PC-3 (cell line): Measurements from ENCODE around the gene SAMD9L. TPM values are rescaled to one million over a fixed set of nuclear protein-coding genes. Genes with fewer than 3 reads are reported as not detected.

ENCODE experiments used
- ATAC-seq: fragments of 200-7000 bp; cut with Tn5 transposase; 2 replicates; pipeline ENCODE4 v1.9.1; 2020; ENCODE audit warnings: mild to moderate bottlenecking, moderate library complexity
- BruUV-seq: library from RNA; stranded (reverse); fragments of 400-500 nt; replicated peaks from 2 replicates; lab custom pipeline; 2021; lab: Mats Ljungman, UMichigan
- CTCF ChIA-PET: fragments of 300-600 bp; sonication (Branson Sonifier 250); formaldehyde crosslinking; loops from one replicate; lab custom pipeline; 2022; ENCODE audit warnings: antibody characterized with exemption; lab: Charles Lee
- POLR2A ChIA-PET: fragments of 300-600 bp; sonication (Branson Sonifier 250); formaldehyde crosslinking; loops from one replicate; lab custom pipeline; 2022; ENCODE audit warnings: antibody characterized with exemption; ENCODE audit not compliant: unreplicated experiment; lab: Charles Lee
- DNase-seq: peaks from one replicate; pipeline ENCODE4 v3.0.0-alpha.2; 2015
- H2AFZ ChIP-seq: fragments of 300-600 bp; sonication (generic); 2 replicates; pipeline ENCODE4 v1.6.0; 2016; ENCODE audit warnings: antibody characterized with exemption, low read length
- H3F3A ChIP-seq: fragments of 300-600 bp; sonication (generic); one replicate; pipeline ENCODE4 v1.6.0; 2017; ENCODE audit warnings: antibody characterized with exemption, low read length, control low read depth, mild to moderate bottlenecking; ENCODE audit not compliant: unreplicated experiment
- H3K27ac ChIP-seq: fragments of 300-600 bp; sonication (generic); 2 replicates; pipeline ENCODE4 v1.5.1; 2016; ENCODE audit warnings: mild to moderate bottlenecking, low read length
- H3K27me3 ChIP-seq: fragments of 300-600 bp; sonication (generic); 2 replicates; pipeline ENCODE4 v1.6.1; 2016; ENCODE audit warnings: low read length, mixed read lengths
- H3K36me3 ChIP-seq: fragments of 300-600 bp; sonication (generic); 2 replicates; pipeline ENCODE4 v1.6.1; 2016; ENCODE audit warnings: low read depth, mixed run types, low read length, mixed read lengths
- H3K4me1 ChIP-seq: fragments of 300-600 bp; sonication (generic); 2 replicates; pipeline ENCODE4 v1.5.1; 2016; ENCODE audit warnings: low read length; ENCODE audit not compliant: insufficient read depth
- H3K4me2 ChIP-seq: fragments of 300-600 bp; sonication (generic); 2 replicates; pipeline ENCODE4 v1.6.0; 2016; ENCODE audit warnings: low read length
- H3K4me3 ChIP-seq: fragments of 300-600 bp; sonication (generic); 2 replicates; pipeline ENCODE4 v1.5.1; 2016; ENCODE audit warnings: mild to moderate bottlenecking, low read length, mixed read lengths
- H3K79me2 ChIP-seq: fragments of 300-600 bp; sonication (generic); 2 replicates; pipeline ENCODE4 v1.6.1; 2017; ENCODE audit warnings: low read length, mixed read lengths
- H3K9ac ChIP-seq: fragments of 300-600 bp; sonication (generic); 2 replicates; pipeline ENCODE4 v1.6.0; 2016; ENCODE audit warnings: mild to moderate bottlenecking, low read length
- H3K9me2 ChIP-seq: fragments of 300-600 bp; sonication (generic); replicated peaks from 2 replicates; pipeline ENCODE4 v1.6.1; 2016; ENCODE audit warnings: mixed run types, low read length, mixed read lengths
- H3K9me3 ChIP-seq: fragments of 300-600 bp; sonication (generic); 2 replicates; pipeline ENCODE4 v1.6.1; 2016; ENCODE audit warnings: low read length, mixed read lengths
- H4K20me1 ChIP-seq: fragments of 300-600 bp; sonication (generic); 2 replicates; pipeline ENCODE4 v1.6.1; 2016; ENCODE audit warnings: low read length, mixed read lengths
- EZH2 ChIP-seq: fragments of 300-600 bp; sonication (generic); IDR thresholded peaks from one replicate; pipeline ENCODE4 v1.6.1; 2017; ENCODE audit warnings: antibody characterized with exemption, mild to moderate bottlenecking, low read length; ENCODE audit not compliant: unreplicated experiment
- EZH2phosphoT487 ChIP-seq: fragments of 300-600 bp; sonication (generic); IDR thresholded peaks from 2 replicates; pipeline ENCODE4 v1.6.1; 2018; ENCODE audit warnings: mild to moderate bottlenecking, antibody characterized with exemption, low read length, borderline replicate concordance
- intact Hi-C: fragments of 100-400 bp; cut with micrococcal nuclease; formaldehyde crosslinking; loops from 2 replicates; pipeline ENCODE4 v1.9.0; 2023
- total RNA-seq: library from RNA; depleted of rRNA; stranded (reverse); fragments of >200 nt; gene quantifications from 2 replicates; pipeline ENCODE4 v1.2.3, GENCODE V29; 2014
- TF ChIP-seq, protein P1 (sequence below): fragments of 300-600 bp; sonication (generic); conservative IDR thresholded peaks from 2 replicates; pipeline ENCODE4 v1.5.1; 2017; ENCODE audit warnings: antibody characterized with exemption, low read depth, mild to moderate bottlenecking, low read length

SAMD9L gene
- total RNA-seq, 1 experiment from 2014 or later = 2.8 TPM

- no peaks in the 10 kb centered on the region for H3K36me3 ChIP-seq
- H3K4me2 ChIP-seq = peak overlapping the region; percentile 50
- no peaks in the 10 kb centered on the region for H3K79me2 ChIP-seq
- no peak for TF ChIP-seq EZH2phosphoT487
- no peak for TF ChIP-seq EZH2
- TF ChIP-seq, protein P1, sequence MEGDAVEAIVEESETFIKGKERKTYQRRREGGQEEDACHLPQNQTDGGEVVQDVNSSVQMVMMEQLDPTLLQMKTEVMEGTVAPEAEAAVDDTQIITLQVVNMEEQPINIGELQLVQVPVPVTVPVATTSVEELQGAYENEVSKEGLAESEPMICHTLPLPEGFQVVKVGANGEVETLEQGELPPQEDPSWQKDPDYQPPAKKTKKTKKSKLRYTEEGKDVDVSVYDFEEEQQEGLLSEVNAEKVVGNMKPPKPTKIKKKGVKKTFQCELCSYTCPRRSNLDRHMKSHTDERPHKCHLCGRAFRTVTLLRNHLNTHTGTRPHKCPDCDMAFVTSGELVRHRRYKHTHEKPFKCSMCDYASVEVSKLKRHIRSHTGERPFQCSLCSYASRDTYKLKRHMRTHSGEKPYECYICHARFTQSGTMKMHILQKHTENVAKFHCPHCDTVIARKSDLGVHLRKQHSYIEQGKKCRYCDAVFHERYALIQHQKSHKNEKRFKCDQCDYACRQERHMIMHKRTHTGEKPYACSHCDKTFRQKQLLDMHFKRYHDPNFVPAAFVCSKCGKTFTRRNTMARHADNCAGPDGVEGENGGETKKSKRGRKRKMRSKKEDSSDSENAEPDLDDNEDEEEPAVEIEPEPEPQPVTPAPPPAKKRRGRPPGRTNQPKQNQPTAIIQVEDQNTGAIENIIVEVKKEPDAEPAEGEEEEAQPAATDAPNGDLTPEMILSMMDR = no peak
- no peak overlapping the region for H3K4me3 ChIP-seq
- BruUV-seq = no TSS peak
- H2AFZ ChIP-seq = no peak overlapping the region
- H3K9me3 ChIP-seq = no peaks in the 10 kb centered on the region
- no peaks in the 10 kb centered on the region for H3K9me2 ChIP-seq
- peak; percentile 81 for DNase-seq
- ChIA-PET POLR2A (interaction anchor here (0.6 kb wide), 1 partner anchor 189 kb away, joined by 3 read pairs; no protein-coding TSS in a partner anchor), CTCF (no interaction called here)
- intact Hi-C loops = no loop called here
- peak overlapping the region; percentile 67 for H3K27ac ChIP-seq
- no peaks in the 10 kb centered on the region for H4K20me1 ChIP-seq
- peak; percentile 88 for ATAC-seq
- no peaks in the 10 kb centered on the region for H3F3A ChIP-seq
- H3K9ac ChIP-seq = no peak overlapping the region
- no peaks in the 10 kb centered on the region for H3K27me3 ChIP-seq
- H3K4me1 ChIP-seq = peaks cover 36% of the 10 kb centered on the region
Observed at GRCh38 chr7:93150200-93150835, 2.1 kb upstream of the SAMD9L start.

DNA sequence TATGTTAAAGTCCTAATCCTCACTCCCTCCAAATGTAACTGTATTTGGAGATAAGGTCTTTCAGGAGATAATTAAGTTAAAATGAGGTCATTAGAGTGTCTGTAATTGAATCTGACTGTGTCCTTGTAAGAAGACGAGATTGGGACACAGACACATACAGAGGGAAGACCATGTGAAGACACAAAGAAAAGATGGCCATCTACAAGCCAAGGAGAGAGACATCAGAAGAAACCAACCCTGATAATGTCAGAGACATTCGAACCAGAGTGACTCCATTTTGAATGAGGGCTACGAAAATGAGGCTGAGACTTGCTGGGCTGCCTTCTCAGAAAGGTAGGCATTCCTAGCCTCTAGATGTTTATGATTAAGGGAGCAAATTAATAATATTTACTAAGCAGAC, 542 bp upstream of the SAMD9L start:
- no peak overlapping the region for H3K27ac ChIP-seq
- H3F3A ChIP-seq = no peaks in the 10 kb centered on the region
- peak overlapping the region; percentile 96 for H3K4me2 ChIP-seq

More for the DNA sequence above, 542 bp upstream of the SAMD9L start:
- H3K36me3 ChIP-seq = no peaks in the 10 kb centered on the region
- no peaks in the 10 kb centered on the region for H3K27me3 ChIP-seq
- H3K9me3 ChIP-seq = no peaks in the 10 kb centered on the region
- H3K9ac ChIP-seq = no peak overlapping the region
- H3K9me2 ChIP-seq = no peaks in the 10 kb centered on the region
- peak overlapping the region; percentile 92 for H2AFZ ChIP-seq
- no peak overlapping the region for H3K4me3 ChIP-seq
- ATAC-seq (no peak), DNase-seq (no peak)
- POLR2A ChIA-PET = no interaction called here
- TF ChIP-seq, protein P1 = no peak
- no peak for TF ChIP-seq EZH2
- TF ChIP-seq EZH2phosphoT487 = no peak
- CTCF ChIA-PET = no interaction called here
- peaks cover 36% of the 10 kb centered on the region for H3K4me1 ChIP-seq
- H3K79me2 ChIP-seq = no peaks in the 10 kb centered on the region
- no peaks in the 10 kb centered on the region for H4K20me1 ChIP-seq
- intact Hi-C loops = no loop called here
- BruUV-seq = no TSS peak
